ENCODE measurements around the gene RIPOR3.
"Not testable (repeated sequence)": the region's sequence is repeated elsewhere in the genome, so short reads cannot be mapped to it uniquely, and the experiment has no call there.

Gene RIPOR3

DNA sequence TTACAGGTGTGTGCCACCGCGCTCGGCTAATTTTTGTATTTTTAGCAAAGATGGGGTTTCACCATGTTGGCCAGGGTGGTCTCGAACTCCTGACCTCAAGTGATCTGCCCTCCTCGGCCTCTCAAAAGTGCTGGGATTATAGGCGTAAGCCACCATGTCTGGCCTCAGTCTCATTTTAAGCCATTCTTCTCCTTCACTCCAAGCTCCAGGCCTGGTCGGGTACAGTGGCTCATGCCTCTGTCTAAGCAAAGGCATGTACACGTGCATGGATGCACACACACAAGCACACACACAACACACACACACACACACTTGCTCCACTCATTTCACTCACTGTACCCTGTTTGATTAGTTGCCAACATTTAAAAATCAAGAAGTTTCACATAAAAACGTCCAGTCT, 32.3 kb upstream of the RIPOR3 start:
- DNase-seq, result no peak

DNA sequence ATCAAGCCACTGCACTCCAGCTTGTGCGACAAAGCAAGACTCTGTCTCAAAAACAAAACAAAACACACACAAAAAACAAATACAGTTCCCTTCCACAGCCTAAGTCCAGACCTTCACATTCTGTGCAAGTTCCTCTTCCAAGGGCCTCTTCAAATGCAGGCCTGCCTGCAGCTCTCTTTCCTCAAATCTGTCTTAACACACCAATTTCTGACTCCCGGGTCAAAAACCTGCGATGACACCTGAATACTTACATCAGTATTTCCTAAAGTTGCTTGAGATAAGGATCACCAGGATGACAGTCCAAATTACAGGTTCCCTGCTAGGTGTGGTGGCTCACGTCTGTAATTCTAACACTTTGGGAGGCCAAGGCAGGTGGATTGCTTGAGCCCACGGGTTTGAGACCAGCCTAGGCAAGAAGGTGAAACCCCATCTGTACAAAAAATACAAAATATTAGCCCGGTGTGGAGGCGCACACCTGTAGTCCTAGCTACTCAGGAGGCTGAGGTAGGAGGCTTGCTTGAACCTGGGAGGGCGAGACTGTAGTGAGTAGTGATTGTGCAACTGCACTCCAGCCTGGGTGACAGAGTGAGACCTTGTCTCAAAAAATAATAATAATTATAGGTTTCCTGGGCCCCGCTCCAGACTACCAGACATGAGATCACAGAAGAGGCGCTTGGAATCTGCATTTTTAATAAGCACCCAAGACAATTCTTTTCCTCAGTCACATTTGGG, 31.2 kb upstream of the RIPOR3 start:
- DNase-seq, result no peak

DNA sequence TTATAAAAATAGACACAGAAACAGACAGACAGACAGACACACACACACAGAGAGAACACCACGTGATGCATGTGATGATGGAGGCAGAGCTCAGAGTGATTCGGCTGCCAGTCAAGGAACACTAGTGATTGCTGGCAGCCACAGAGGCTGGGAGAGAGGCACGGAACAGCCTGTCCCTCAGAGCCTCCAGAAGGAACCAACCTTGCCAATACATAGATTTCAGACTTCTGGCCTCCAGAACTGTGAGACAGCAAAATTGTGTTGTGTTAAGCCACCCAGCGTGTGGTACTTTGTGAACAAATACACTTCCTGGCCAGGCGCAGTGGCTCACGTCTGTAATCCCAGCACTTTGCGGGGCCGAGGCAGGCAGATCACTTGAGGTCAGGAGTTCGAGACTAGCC, 30.5 kb upstream of the RIPOR3 start:
- no peak for DNase-seq

DNA sequence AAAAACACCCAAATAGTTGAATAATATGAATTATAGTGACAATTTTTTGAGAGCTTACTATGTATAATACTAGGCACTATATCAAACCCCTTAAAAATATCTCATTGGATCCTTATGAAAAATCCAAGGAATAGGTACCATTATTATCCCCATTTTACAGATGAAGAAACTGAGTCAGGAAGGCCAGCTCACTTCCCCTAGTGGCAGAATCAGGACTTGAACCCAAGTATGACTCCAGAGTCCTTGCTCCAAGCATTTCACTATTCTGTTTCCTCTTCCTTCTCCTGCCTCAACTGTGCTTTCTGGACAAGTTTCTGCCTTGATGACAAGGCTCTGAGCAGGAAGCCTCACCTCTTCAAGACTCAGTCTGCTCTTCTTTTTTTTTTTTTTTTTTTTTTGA, 29.2 kb upstream of the RIPOR3 start:
- no peak for DNase-seq

DNA sequence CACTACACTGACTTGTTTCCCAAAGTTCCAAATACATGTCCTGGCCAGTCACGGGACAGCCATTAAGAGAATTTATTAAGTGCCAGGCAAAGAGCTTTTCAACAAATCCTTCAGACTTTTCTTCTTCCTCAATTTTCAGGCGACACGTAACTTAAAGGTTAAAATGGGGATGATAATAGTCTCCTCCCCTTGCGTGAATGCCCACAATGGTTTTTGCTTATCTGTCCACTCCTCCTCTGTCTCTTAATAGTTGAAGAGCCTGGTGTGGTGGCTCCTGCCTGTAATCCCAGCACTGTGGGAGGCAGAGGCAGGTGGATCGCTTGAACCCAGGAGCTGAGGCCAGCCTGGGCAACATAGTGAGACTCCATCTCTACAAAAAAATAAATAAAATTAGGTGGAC, 28.7 kb upstream of the RIPOR3 start:
- DNase-seq, result no peak

DNA sequence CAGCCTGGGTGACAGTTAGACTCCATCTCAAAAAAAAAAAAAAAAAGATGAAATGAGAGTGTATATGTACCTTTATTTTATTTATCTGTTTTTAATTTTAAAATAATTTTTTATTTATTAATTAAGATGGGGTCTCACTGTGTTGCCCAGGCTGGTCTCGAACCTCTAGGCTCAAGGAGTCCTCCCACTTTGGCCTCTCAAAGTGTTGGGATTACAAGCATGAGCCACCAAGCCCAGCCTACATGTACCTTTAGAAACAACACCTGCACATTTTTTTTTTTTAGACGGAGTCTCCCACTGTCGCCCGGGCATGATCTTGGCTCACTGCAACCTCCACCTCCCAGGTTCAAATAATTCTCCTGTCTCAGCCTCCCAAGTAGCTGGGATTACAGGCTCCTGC, 28.0 kb upstream of the RIPOR3 start:
- no peak for DNase-seq

DNA sequence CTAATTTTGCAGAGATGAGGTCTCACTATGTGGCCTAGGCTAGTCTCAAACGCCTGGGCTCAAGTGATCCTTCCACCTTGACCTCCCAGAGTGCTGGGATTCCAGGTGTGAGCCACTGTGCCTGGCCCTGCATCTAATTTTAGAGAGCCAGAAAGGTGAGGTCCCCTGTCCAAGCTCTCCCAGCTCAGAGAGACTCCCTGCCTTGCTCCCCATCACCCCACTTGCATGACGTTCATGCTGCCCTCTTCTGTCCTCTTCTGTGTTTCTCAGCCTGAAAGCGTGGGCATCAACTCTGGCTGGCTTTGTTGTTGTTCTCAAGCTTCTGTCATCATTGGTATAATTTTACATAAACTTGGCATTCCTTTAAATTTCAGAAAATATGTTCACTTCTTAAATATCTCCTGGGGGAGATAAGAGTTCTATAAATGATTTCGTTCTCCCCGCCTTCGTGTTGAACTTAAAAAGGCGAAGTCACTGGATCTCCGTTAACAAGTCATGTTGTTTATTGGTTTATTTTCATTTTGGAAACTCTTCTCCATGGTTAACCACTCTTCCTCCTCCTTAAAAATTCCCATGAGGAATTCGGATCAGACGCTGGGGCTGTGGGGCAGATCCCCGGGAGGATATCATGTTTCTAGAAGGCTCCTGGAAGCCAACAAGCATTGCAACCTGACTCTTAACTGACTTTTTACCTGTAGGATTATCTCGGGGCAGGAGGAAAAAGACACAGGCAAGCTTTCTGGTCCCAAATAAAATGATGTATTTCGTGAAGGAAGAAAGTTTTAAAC, 26.8 kb upstream of the RIPOR3 start:
- no peak for DNase-seq

DNA sequence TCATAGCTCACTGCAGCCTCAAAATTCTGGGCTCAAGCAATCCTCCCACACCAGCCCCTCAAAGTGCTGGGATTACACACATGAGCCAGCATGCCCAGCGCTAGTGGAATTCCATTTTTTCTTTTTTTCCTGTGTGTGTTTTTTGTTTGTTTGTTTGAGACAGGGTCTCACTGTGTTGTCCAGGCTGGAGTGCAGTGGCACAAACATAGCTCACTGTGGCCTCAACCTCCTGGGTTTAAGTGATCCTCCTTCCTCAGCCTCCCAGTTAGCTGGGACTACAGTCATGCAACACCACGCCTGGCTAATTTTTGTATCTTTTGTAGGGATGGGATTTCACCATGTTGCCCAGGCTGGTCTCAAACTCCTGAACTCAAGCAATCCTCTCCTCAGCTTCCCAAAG, 26.0 kb upstream of the RIPOR3 start:
- DNase-seq, result no peak

DNA sequence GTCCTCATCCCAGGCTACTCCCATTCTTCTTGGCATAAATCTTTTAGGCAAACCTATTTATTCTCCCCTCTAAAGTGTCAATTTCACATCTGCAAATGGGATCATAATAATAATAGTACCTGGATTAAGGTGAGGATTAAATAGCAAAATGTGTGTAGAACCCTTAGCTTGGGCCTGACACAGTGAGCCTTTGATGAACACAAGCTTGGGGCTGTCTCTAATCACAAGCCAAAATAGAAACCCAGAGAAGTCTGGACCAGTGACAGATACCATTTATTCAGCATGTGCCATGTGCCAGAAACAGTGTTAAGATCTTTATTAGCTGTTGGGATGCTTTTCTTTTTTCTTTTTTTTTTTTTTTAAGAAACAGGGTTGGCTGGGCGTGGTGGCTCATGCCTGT, 25.2 kb upstream of the RIPOR3 start:
- DNase-seq, result no peak

DNA sequence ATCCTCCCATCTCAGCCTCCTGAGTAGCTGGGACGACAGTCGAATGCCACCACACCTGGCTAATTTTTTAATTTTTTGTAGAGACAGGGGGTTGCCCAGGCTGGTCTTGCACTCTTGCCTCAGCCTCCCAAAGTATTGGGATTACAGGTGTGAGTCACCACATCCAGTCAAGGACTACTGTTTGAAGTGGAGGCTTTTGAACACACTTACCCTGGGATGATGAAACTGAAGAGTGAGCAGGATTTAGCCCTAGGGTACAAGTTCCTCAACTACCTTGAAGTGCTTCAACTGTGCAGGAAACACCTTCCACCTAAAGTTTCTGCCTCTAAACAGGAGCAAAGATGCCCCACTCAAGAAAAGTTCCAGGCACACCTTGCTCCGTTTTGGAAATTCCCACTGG, 24.4 kb upstream of the RIPOR3 start:
- no peak for DNase-seq

DNA sequence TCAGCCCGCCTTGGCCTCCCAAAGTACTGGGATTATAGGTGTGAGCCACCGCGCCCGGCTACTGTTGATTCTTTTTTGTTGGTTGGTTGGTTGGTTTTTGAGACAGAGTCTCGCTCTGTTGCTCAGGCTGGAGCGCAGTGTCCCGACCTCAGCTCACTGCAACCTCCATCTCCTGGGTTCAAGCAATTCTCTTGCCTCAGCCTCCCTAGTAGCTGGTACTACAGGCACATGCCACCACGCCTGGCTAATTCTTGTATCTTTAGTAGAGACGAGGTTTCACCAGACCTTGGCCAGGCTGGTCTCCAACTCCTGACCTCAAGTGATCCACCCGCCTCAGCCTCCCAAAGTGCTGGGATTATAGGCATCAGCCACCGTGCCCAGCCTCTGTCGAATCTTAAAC, 23.1 kb upstream of the RIPOR3 start:
- DNase-seq, result not testable (repeated sequence)

DNA sequence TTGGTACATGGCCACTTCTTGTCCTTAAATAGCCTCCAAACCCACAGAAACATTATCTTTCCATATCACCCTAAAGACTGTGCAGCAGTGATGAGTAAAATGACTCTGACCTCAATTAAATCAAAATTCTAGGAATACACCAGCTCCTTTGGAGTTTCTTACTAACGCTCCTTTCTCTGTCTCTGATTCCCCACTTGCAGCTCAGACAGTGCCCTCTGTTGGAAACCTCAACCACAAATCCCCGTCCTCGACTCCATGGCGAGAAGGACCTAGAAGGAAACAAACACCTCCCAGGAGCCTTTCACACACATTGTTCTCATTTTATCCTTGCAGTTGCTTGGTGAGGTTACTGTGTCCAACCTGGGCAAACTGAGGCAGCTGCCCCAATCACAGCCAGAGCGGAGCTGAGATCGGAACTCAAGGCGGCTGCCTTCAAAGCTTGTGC, 22.3 kb upstream of the RIPOR3 start:
- no peak for DNase-seq

DNA sequence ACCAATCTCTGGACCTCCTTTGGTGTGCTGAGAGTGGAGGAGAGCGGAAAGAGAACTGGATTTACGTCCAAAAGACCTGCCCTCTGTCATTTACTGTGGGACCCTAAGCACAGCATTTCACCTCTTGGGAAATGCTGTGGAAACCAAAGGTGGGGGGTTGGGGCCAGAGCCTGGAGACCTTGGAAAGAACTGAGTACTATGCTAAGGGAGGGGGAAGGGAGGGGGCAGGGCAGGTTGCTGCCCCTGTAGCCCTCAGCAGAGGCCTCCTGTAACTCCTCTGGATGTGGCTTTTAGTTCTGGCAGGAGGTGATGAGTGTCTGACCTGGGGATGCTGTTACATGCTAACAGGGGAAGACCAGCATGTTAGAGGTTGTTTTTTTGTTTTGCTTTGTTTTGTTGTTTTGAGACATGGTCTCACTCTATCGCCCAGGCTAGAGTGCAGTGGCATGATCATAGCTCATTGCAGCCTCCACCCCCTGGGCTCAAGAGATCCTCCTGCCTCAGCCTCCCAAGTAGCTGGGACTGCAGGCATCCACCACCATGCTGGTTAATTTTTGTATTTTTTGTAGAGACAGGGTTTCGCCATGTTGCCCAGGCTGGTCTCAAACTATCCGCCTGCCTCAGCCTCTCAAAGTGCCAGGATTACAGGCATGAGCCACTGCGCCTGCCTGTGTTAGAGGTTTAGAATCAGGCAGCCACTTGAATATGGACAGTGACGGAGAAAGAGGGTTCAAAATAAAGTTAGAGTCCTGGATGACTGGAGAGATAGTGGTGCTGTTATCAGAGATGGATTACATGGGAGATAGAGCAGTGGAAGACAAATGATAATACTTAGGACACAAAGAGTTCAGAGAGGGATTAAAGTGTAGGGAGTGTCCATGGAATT, 21.7 kb upstream of the RIPOR3 start:
- DNase-seq, result no peak

DNA sequence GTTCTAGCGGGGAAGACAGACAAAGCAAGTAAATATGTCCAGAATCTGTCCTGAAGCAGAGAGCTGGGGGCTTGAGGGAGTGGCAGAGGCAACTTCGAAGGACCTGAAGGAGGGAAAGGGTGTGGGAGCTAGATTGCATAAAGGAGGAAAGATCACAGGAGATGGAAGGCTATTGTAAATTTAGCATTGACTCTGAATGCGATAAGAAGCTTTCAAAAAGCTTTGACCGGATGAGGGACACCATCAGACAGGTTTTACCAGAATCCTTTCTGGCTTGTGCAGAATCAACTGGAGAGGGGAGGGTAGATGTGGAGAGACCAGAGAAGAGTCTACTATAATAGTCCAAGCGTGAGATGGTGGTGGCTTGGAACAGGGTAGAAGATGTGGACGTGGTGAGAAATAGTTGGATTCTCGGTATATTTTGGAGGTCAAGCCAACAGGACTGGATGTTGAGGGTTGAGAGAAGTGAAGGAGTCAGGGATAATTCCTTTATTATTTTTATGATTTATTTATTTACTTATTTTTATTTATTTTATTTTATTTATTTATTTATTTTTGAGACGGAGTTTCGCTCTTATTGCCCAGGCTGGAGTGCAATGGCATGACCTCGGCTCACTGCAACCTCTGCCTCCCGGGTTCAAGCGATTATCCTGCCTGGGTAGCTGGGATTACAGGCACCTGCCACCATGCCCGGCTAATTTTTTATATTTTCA, 19.9 kb upstream of the RIPOR3 start:
- DNase-seq, result no peak

DNA sequence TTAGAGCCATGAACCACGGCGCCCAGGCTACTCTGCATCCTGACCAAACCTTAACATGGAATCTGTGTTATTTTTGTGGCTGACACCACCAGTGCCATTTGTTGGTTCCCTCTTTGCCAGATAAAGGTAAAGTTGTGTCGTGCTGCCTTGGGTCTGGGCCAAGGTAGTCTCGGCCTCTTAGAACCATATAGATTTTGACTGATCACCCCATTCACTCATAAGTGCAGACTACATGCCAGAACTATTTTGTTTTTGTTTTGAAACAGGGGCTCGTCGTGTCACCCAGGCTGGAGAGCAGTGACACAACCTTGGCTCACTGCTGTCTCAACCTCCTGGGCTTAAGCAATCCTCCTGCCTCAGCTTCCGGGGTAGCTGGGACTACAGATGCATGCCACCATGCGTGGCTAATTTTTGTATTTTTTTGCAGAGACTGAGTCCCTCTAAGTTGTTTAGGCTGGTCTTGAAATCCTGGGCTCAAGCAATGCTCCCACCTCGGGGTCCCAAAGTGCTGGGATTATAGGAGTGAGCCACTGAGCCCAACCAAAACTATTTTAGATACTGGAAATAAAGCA, 19.2 kb upstream of the RIPOR3 start:
- DNase-seq, result no peak

DNA sequence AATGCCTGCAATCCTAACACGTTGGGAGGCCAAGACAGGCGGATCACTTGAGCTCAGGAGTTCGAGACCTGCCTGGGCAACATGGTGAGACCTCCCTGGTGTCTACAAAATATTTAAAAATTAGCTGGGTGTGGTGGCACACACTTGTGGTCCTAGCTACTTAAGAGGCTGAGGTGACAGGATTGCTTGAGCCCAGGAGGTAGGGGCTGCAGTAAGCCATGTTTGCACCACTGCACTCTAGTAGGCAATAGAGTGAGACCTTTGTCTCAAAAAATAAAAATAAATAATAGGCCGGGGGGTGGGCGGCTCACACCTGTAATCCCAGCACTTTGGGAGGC, 18.3 kb upstream of the RIPOR3 start:
- DNase-seq, result no peak

DNA sequence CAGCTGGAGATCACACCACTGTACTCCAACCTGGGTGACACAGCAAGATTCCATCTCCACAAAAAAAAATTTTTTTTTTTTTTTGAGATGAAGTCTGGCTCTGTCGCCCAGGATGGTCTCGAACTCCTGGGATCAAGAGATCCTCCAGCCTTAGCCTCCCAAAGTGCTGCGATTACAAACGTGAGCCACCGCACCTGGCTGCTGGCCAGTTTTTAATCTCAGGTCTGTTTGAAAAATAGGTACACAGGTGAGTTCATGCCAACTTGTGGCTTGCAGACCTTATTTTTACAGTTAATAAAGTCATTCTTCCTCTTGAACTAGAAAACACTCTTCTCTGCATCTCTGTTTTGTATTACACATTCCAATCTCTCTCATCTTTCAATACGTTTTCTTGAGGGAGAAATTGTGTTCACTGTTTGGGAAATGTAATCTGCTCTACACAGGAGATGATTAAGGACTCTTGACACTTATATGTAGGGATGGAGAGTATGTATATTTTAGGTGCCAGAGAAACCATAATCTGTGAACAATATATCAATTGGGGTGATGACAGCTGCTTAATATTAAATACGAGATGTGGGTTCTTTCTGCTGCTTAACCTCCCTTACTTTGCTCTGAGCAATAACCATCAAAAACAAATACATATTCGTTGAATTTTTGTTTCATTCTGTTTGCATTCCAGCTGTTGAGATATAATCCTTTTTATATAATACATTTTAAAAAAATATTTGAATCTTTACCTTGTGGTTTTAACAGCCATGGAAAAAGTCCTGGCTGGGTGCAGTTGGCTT, 17.7 kb upstream of the RIPOR3 start:
- no peak for DNase-seq

DNA sequence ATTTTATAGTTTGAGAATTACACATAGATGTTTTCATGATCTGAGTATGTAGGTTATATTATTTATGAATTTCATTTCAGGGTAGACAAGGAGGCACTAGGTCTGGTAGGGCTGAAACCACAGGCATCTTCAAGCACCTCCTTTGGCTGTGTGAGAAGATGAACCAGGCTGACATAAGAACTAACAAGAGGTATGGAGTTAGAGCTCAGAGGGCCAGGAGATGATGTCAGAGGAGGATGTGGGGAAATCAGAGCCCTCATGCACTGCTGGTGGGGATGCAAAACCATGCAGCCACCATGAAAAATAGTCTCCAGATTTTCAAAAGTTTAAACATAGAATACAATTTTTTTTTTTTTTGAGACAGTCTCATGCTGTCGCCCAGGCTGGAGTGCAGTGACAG, 13.6 kb upstream of the RIPOR3 start:
- no peak for DNase-seq

DNA sequence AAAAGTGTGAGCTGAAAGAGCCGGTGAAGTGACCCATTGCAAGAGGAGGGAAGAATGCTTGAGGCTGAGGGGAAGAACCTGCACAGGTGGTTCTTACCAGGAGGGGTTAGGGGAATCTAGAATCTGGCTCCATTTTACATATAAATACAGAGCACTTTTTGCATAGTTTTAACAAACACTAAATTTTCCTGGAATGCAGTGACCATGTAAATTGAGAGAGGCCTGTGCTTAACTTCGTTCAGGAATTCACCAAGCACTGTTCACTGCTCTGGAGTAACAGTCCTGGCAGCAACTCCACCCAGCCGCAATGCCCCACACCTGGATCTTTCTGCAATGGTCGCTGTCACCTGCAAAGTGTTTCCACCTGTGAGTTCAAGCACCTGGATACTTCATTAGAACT, 13.2 kb upstream of the RIPOR3 start:
- no peak for DNase-seq

DNA sequence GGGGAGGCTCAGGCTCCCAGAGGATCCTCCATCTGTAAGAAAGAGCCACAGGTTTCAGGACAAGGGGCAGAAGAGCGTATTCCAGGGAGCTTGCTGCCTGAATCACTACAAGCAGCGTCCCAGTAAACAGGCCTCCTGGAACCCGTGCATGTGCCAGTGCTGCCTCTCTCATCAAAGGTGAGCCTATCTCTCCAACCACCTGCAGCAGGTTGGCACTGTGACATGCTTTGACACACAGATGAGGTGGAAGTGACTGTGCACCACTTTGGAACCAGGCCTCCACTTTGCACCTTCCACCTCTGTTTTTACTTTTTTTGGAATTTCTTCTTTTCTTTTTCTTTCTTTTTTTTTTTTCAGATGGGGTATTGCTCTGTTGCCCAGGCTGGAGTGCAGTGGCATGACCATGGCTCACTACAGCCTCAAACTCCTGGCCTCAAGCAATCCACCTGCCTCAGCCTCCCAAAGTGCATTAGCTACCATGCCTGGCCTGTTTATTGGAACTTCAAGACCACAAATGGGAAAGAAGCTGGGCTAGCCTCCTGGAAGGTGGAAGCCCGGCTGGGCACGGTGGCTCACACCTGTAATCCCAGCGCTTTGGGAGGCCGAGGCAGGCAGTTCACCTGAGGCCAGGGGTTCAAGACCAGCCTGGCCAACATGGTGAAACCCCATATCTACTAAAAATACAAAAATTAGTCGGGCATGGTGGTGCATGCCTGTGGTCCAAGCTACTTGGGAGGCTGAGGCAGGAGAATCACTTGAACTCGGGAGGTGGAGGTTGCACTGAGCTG, 12.5 kb upstream of the RIPOR3 start:
- DNase-seq, result not testable (repeated sequence)

All from activated CD4-positive, alpha-beta T cell treated with anti-CD3 and anti-CD28 coated beads for 4 hours (primary cell).